ENCODE results near the gene TRIM39. TPM values are rescaled to one million over a fixed set of nuclear protein-coding genes. Genes with fewer than 3 reads are reported as not detected.
"Not testable (repeated sequence)": the region's sequence is repeated elsewhere in the genome, so short reads cannot be mapped to it uniquely, and the experiment has no call there.

Gene TRIM39
- total RNA-seq: 9.0 TPM
- long read RNA-seq, transcript TRIM39-205 (8 exons, 3,249 nt): major isoform, 6 of 18 reads
- long read RNA-seq, partial matches to known transcripts: 5 of 18 reads
- long read RNA-seq, other reads (novel, unspliced or antisense): 7 of 18 reads

DNA sequence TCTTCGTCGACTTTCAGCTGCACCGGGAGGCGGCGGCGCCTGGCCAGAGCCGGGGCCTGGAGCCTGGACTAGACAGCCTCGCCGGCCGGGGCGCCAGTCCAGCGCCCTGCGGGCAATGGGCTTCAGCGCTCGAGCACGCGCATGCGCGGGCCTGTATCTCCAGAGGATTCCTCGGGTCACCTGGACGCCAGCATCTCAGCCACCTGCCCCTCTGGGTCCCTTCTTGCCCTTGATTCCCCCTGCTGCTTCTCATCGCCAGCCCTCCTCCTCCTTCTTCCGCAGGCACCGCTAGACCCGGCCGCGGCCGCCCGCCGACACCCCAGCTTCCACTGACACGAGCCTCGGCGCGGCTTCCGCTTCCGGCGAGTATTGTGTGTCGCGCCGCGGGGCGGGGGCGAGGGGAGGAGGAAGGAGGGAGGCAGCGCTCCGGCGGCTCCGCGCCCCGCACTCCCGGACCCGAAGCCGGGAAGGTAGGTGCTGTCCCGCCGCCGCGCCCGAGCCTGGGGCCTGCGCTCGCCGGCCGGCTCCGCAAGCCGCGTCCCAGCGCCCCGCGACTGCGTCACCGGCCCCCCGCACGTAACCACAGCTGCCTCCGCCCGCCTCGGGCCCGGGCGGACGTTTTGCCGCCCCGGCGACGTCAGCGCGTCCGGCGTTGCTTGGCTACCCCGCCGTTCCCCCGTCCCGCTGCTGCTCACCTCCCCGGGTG, at the start of gene TRIM39:
TRIM39 (plus strand) TSS at position 402 of the 706 bp plus-strand sequence. CDS start 2,391 bp downstream, outside the sequence.
- intact Hi-C loops (cut with micrococcal nuclease): no loop called here
- ATAC-seq (peak; percentile 89), DNase-seq (peak; percentile 95)

DNA sequence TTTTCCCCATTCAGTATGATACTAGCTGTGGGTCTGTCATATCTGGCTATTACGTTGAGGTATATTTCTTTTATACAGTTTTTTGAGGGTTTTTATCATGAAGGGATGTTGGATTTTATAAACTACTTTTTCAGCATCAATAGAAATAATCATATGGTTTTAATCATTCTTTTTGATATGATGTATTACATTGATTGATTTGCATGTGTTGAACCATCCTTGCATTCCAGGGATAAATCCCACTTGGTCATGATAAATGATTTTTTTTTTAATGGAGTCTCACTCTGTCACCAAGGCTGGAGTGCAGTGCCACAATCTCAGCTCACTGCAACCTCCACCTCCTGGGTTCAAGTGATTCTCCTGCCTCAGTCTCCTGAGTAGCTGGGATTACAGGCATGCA, 45.7 kb upstream of the TRIM39 start:
- DNase-seq; ATAC-seq; intact Hi-C loops (cut with micrococcal nuclease): not testable (repeated sequence)

DNA sequence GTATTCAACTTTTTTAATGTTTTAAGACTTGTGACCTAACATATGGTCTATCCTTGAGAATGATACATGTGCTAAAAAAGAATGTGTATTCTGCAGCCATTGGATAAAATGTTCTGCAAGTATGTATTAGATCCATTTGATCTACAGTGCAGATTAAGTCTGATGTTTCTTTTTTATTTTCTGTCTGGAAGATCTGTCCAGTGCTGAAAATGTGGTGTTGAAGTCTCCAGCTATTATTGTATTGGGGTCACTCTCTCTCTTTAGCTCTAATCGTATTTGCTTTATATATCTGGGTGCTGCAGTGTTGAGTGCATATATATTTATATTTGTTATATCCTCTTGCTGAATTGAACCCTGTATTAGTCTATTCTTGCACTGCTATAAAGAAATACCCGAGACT, 44.2 kb upstream of the TRIM39 start:
- intact Hi-C loops (cut with micrococcal nuclease): no loop called here
- no peak for ATAC-seq
- no peak for DNase-seq

DNA sequence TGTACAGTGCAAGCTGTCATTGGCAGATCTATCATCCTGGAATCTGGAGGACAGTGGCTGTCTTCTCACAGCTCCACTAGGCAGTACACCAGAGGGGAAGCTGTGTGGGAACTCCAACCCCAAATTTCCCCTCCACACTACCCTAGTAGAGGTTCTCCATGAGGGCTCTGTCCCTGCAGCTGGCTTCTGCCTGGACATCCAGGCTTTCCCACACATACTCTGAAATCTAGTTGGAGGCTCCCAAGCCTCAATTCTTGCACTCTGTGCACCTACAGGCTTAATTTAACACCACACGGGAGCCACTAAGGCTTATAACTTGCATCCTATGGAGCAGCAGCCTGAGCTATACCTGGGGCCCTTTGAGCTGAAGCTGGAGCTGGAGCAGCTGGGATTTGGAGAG, 43.0 kb upstream of the TRIM39 start:
- ATAC-seq: no peak
- intact Hi-C loops (cut with micrococcal nuclease): no loop called here
- no peak for DNase-seq

DNA sequence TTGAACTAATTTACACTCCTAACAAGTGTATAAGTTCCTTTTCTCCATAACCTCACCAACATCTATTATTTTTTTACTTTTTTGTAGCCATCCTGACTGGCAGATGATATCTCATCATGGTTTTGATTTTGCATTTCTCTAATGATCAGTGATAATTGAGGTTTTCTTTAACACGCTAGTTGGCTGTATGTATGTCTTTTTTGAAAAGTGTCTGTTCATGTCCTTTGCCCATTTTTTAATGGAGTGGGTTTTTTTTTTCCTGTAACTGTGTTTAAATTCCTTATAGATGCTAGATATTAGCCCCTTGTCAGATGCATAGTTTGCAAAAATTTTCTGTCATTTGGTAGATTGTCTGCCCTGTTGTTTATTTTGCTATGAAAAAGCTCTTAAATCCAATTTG, 39.6 kb upstream of the TRIM39 start:
- intact Hi-C loops (cut with micrococcal nuclease): no loop called here
- ATAC-seq (no peak), DNase-seq (no peak)

DNA sequence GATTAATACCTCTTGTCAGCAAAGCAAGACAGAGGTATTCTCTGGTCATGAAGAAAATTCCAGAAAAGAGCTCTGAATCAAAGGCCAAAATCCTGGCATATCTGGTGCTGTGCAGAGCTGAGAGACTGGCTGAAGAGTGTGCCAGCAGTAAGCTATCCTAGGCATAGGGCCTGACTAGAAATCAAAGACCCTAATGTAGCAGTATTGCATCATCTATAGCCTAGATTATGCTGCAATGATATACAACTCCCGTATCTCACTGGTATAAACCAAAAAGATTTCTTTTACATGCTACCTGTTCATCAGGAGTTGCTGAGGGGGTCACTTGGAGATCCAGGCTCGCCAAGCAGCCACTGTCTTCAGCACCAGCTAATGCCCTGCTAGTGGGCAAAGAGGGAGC, 30.9 kb upstream of the TRIM39 start:
- intact Hi-C loops (cut with micrococcal nuclease): no loop called here
- DNase-seq (no peak), ATAC-seq (no peak)

DNA sequence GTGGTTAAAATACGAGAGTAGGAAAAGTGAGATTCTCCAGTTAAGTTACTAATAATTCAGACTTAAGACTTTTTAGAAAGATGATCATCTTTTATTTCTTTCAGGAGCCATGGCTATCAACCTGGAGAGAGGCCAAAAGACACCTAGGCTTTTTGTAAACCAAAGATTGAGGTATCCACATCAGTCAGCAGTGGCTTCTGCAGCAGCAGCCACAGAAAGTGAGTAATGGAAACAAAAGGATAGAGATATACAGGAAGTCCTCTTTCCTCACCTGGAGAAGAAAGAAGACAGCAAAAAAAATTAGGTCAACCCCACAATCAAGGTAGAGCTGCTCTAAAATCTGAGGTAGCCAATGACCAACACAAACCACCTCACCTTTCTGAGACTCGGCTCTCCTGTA, 22.7 kb upstream of the TRIM39 start:
- intact Hi-C loops (cut with micrococcal nuclease): no loop called here
- DNase-seq (no peak), ATAC-seq (no peak)

DNA sequence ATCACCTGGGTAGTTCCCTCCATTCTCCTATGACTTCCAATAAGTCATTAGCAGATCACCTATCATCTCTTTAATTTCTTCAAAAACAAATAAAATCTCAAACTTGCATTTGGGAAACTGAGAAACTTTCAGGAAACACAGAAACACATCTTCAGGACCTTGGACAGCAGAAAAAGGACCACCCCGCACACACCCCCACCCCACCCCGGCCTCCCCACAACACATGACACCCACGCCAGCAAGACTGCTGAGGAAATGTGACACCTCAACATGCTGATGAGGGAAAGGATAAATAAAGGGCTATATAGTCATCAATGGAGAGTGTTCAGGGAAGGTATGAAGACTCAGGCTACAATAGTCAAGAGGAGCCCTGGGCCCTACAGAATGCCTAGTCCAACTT, 15.6 kb upstream of the TRIM39 start:
- intact Hi-C loops (cut with micrococcal nuclease): no loop called here
- no peak for ATAC-seq
- no peak for DNase-seq

DNA sequence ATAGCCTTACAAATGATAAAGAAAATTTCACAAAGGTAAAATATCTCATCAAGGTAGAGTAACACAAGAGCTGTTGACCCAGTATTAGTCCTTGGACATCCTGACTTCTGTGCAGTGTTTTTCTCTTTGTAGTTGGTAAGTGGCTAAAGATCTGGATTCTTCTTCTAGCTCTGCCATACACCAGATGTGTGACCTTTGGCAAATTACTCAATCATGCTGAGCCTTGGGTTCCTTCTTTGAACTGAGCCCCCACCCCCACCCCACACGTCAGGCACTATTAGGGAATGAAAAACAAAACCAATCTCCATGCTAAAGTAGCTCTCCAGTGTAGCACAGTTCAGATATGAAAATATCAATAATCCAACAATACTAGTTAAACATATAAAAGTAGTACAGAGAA, 15.1 kb upstream of the TRIM39 start:
- intact Hi-C loops (cut with micrococcal nuclease): no loop called here
- DNase-seq (no peak), ATAC-seq (no peak)

DNA sequence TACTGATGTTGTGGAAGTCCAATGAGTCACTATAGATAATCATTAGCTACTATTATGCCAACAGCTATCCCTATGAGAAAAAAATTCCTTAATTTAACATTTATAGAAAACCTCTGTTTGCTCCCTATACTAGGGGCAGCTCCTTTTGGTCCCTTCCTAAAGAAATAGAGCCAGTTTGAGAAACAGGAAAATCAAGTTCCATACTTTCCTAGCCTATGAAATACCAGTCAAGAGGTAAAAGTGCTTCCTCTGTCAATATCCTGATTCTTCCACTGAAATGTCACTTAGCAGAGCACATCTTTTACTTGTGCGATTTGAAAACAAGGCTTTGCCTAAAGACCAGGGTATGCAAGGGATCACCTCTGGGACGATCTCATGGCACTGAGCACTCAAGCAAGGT, 14.5 kb upstream of the TRIM39 start:
- no peak for DNase-seq
- intact Hi-C loops (cut with micrococcal nuclease): no loop called here
- ATAC-seq: no peak

DNA sequence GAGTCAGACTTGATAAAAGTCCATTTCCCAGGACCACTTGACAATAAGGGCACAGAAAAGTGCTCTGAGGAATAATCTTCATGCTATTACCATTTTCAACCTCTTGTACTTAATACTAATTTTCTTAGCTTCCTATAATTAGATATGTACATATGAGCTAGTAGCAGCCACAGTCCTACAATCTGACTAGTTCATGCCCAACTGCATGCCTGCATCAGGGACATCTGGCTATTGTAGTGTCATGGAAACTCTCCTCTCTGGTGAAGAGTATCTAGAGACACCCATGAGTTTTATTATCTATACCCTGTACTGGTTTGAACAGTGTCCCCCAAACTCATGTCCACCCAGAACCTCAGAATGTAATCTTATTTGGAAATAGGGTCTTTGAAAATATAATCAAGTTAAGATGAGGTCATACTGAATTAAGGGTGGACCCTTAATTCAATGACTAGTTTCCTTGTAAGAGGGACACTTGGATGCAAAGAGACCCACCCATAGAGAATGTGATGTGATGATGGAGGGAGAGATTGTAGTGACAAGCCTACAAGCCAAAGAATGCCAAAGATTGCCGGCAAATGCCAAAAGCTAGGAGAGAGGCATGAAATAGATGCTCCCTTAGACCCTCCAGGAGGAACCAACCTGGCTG, 13.9 kb upstream of the TRIM39 start:
- DNase-seq (no peak), ATAC-seq (no peak)
- intact Hi-C loops (cut with micrococcal nuclease): no loop called here

DNA sequence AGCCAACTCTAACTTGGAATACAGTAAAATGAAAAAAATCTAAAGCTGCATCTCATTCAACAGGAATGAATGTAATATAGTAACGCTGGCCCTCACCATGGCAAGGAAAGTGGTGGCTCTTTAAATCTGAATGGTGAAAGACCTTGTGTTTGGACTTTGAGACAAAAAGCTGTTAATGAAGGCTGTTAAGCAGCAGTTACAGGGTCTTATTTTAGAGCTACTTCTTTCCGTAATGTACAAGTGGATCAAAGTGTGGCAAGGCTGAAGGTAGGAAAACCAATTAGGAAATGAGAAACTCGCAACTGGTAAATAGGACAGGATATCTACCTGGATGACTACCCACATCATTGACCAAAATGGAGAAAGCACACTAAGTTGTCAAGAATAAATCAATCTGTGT, 11.6 kb upstream of the TRIM39 start:
- intact Hi-C loops (cut with micrococcal nuclease): no loop called here
- DNase-seq (no peak), ATAC-seq (no peak)

DNA sequence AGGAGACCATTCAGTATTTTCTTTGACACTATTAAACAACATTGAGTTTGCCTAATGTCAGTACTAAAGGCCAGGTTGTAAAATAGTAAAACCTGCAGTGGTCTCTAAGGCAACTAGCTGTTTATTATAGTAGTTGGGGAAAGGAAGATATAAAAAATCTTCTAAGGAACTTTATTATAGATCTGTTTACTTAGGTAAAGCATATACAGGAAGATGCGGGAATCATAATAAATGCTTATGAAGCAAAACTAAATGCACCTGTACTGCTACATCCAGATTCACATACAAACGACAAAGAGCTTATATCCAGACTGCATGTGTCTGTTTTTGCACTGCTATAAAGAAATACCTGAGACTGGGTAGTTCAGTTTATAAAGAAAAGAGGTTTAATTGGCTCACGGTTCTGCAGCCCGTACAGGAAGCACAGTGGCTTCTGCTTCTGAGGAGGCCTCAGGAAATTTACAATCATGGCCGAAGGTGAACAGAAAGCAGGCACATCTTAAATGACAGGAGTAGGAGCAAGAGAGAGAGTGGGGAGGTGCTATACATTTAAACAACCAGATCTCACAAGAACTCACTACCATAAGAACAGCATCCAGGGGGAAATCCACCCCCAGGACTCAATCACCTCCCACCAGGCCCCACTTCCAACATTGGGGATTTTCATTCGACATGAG, 8.7 kb upstream of the TRIM39 start:
- intact Hi-C loops (cut with micrococcal nuclease): no loop called here
- DNase-seq: no peak
- ATAC-seq: no peak

DNA sequence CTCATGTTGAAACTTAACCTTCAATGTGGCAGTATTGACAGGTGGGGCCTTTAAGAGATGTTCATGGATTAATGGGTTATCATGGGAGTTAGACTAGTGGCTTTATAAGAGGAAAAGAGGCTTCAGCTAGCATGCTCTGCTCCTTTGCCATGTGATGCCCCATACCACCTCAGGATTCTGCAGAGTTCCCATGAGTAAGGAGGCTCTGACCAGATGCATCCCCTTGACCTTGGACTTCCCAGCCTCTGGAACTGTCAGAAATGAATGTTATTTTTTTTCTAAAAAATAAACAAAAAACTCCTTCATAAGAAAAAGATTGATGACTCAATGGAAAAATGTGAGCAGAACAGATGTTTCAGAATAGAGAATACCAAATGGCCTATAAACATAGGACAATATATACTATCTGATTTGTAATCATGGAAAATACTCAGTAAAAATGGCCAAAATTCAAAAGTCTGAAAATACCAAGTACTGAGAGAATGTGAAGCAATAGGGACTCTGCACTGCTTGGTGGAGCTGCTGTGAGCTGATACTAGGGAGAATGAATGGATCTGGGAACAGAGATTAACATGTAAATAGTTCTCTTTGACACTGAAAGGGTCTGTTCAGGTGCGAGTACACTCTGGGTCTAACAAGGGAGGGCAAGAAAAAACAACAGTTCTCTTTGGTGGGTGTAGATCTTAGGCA, 7.4 kb upstream of the TRIM39 start:
- intact Hi-C loops (cut with micrococcal nuclease): no loop called here
- no peak for DNase-seq
- no peak for ATAC-seq

DNA sequence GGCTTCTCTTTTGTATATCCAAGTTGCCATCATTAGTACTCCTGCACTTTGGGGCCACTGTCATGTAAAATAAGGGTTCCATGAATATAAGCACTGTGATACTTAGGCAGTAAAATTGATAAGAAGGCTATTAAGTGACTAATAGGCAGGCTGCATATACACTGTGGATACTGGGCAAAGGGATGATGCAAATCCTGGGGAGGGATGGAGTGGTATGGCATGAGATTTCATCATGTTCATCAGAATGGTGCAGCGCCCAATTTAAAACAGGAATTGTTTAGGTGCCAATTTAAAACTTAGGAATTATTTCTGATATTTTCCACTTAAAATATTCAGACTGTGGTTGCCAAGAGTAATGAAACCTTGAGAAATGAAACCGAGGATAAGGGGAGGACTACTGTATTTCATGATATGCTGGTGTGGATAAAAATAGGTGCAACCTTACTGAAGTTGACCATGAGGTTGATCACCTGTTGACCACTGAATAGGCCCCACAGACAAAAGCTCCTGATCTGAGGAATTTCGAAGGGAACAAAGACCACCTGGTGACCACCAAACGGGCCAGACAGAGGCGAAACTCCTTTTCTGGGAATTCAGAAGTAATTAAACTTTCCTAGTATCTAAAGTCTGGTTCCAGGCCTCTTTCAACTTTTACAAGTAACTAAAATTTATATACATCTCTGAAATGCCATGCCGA, 4.9 kb upstream of the TRIM39 start:
- DNase-seq: no peak
- intact Hi-C loops (cut with micrococcal nuclease): no loop called here

DNA sequence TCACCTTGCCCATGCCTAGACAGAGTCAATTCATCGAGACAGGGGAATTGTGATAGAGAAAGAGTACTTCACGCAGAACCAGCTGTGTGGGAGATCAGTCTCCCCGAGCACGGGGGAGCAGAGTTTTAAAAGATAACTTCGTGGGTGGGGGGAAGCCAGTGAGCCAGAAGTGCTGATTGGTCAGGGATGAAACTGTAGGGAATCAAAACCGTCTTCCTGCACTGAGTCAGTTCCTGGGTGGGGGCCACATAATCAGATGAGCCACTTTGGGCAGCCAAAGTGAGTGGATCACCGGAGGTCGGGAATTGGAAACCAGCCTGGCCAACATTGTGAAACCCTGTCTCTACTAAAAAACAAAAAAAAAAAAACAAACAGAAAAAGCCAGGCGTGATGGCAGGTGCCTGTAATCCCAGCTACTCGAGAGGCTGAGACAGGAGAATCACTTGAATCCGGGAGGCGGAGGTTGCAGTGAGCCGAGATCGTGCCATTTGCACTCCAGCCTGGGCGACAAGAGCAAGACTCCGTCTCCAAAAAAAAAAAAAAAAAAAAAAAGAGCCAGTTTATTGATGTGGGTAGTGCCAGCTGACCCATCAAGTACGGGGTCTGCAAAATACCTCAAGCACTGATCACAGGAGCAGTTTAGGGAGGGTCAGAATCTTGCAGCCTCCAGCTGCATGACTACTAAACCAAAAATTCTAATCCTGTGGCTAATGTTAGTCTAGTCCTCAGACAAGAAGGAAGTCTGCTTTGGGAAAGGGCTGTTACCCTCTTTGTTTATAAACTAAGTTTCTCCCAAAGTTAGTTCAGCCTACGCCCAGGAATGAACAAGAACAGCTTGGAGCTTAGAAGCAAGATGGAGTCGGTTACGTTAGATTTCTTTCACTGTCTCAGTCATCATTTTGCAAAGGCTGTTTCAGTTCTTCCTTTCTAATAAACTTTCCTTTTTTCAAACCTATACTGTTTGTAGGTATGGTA, 3.9 kb upstream of the TRIM39 start:
- intact Hi-C loops (cut with micrococcal nuclease): no loop called here
- no peak for DNase-seq
- no peak for ATAC-seq

More for the DNA sequence above, 4.9 kb upstream of the TRIM39 start:
- no peak for ATAC-seq

DNA sequence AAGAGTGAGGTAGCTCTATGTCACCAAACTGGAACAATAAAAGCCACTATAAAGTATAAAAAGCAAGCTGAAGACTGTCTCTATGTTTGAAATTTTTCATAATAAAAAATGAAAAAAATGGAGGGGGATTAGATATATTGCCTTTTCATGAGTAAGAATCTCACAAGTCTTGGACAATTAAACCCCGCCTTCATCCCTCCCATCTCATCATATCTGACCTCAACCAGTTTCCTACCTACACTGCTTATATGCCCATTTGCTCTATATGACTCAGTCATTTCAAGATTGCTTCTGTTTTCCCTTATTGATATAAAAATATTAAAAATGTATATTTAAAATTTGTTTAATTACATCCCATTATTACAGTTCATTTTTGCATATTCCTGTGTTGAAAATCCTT, 2.9 kb upstream of the TRIM39 start:
- no peak for DNase-seq
- ATAC-seq: no peak
- intact Hi-C loops (cut with micrococcal nuclease): no loop called here

Measured in left ventricle myocardium superior (tissue), 1 donor.